GM18867 (cell line): ENCODE data around the gene ST3GAL3.

Experiments used
- ATAC-seq: cut with Tn5 transposase; IDR thresholded peaks from one replicate; pipeline ENCODE4 v1.9.1; 2021; ENCODE audit warnings: mild to moderate bottlenecking, moderate library complexity; ENCODE audit not compliant: unreplicated experiment

ST3GAL3 gene

GRCh38 chr1:43957407-43958040, 250.2 kb downstream of the ST3GAL3 start:
- no peak for ATAC-seq

GRCh38 chr1:43958351-43959255, 251.3 kb downstream of the ST3GAL3 start:
- no peak for ATAC-seq

- ATAC-seq, result no peak
These were observed 253.5 kb downstream of the ST3GAL3 start for GRCh38 chr1:43960798-43961197.

GRCh38 chr1:43961692-43962091, 254.4 kb downstream of the ST3GAL3 start:
- no peak for ATAC-seq

GRCh38 chr1:43962324-43962723, 255.0 kb downstream of the ST3GAL3 start:
- no peak for ATAC-seq

- no peak for ATAC-seq
These were observed 255.7 kb downstream of the ST3GAL3 start for GRCh38 chr1:43963006-43963405.

GRCh38 chr1:43963890-43964289, 256.6 kb downstream of the ST3GAL3 start:
- no peak for ATAC-seq

GRCh38 chr1:43965316-43965715, 258.0 kb downstream of the ST3GAL3 start:
- no peak for ATAC-seq

GRCh38 chr1:43968348-43968948, 261.1 kb downstream of the ST3GAL3 start:
- no peak for ATAC-seq

GRCh38 chr1:43969416-43969745, 262.0 kb downstream of the ST3GAL3 start:
- peak; percentile 3 for ATAC-seq

GRCh38 chr1:43969746-43970466, 262.6 kb downstream of the ST3GAL3 start, which contains the start of gene DPH2:
Gene DPH2, plus strand, starts transcription at chr1:43970010. Its CDS starts 166 bp downstream, at chr1:43970176.
- peak; percentile 77 for ATAC-seq

- ATAC-seq, result no peak
These were observed 263.2 kb downstream of the ST3GAL3 start for GRCh38 chr1:43970502-43970901.

- no peak for ATAC-seq
These were observed 263.6 kb downstream of the ST3GAL3 start for GRCh38 chr1:43970911-43971310.

GRCh38 chr1:43971336-43971980, 264.1 kb downstream of the ST3GAL3 start:
- ATAC-seq, result no peak

GRCh38 chr1:43973981-43974442, 266.7 kb downstream of the ST3GAL3 start:
- no peak for ATAC-seq

GRCh38 chr1:43974443-43975248, 267.3 kb downstream of the ST3GAL3 start, which contains the start of gene ATP6V0B:
Gene ATP6V0B, plus strand, starts transcription at chr1:43974960. Its CDS starts 81 bp downstream, at chr1:43975041.
- ATAC-seq, result peak; percentile 66

- peak; percentile 4 for ATAC-seq
These were observed 268.1 kb downstream of the ST3GAL3 start for GRCh38 chr1:43975249-43975961.

- ATAC-seq, result no peak
These were observed 268.7 kb downstream of the ST3GAL3 start for GRCh38 chr1:43976045-43976444.

GRCh38 chr1:43976890-43977289, 269.6 kb downstream of the ST3GAL3 start:
- ATAC-seq, result no peak
